ENCODE results near the gene PPP2R2C.

The PPP2R2C gene

GRCh38 chr4:6324999-6325787 is 147.2 kb downstream of the PPP2R2C start:
- FAIRE-seq, result no peak

GRCh38 chr4:6324461-6324998 is 147.9 kb downstream of the PPP2R2C start:
- no peak for FAIRE-seq

- FAIRE-seq, result no peak
These were observed 149.4 kb downstream of the PPP2R2C start for GRCh38 chr4:6322761-6323566.

- FAIRE-seq, result no peak
These were observed 150.2 kb downstream of the PPP2R2C start for GRCh38 chr4:6322067-6322760.

GRCh38 chr4:6321361-6321760 is 151.1 kb downstream of the PPP2R2C start:
- FAIRE-seq, result no peak

- no peak for FAIRE-seq
These were observed 151.8 kb downstream of the PPP2R2C start for GRCh38 chr4:6320663-6321062.

GRCh38 chr4:6319530-6320150 is 152.8 kb downstream of the PPP2R2C start:
- FAIRE-seq, result no peak

- no peak for FAIRE-seq
These were observed 154.2 kb downstream of the PPP2R2C start for GRCh38 chr4:6318206-6318605.

- FAIRE-seq, result no peak
These were observed 155.9 kb downstream of the PPP2R2C start for GRCh38 chr4:6316461-6317003.

- no peak for FAIRE-seq
These were observed 159.2 kb downstream of the PPP2R2C start for GRCh38 chr4:6313216-6313615.

- FAIRE-seq, result no peak
These were observed 162.6 kb downstream of the PPP2R2C start for GRCh38 chr4:6309777-6310176.

- FAIRE-seq, result no peak
These were observed 163.3 kb downstream of the PPP2R2C start for GRCh38 chr4:6308899-6309643.

GRCh38 chr4:6307891-6308290 is 164.5 kb downstream of the PPP2R2C start:
- FAIRE-seq, result no peak

- no peak for FAIRE-seq
These were observed 165.2 kb downstream of the PPP2R2C start for GRCh38 chr4:6307230-6307629.

- FAIRE-seq, result no peak
These were observed 166.1 kb downstream of the PPP2R2C start for GRCh38 chr4:6306299-6306698.

GRCh38 chr4:6303943-6304342 is 168.5 kb downstream of the PPP2R2C start:
- no peak for FAIRE-seq

GRCh38 chr4:6302869-6303268 is 169.5 kb downstream of the PPP2R2C start:
- no peak for FAIRE-seq

GRCh38 chr4:6301732-6302442 is 170.5 kb downstream of the PPP2R2C start:
- FAIRE-seq, result no peak

- FAIRE-seq, result no peak
These were observed 171.2 kb downstream of the PPP2R2C start for GRCh38 chr4:6301051-6301731.

GRCh38 chr4:6300359-6300758 is 172.1 kb downstream of the PPP2R2C start:
- FAIRE-seq, result no peak

Measured in TTC549 (cell line).